Measurements from ENCODE around the gene TGFB1I1. TPM values are rescaled to one million over a fixed set of nuclear protein-coding genes. Genes with fewer than 3 reads are reported as not detected.

The TGFB1I1 gene
- total and polyA plus RNA-seq, 2 of the 13 experiments (the other 11 are each of a cell fraction or from before 2014, with no cell fraction given), result 0.80 to 2.9 TPM

GRCh38 chr16:31477220-31478216 is 5.6 kb downstream of the TGFB1I1 start (continued):
- TF ChIP-seq PRDM15 (CRISPR knock-in tag; IDR thresholded peaks at IDR 0.05) (no peak), TOPORS (CRISPR knock-in tag; IDR thresholded peaks at IDR 0.05) (peak; percentile 93), ELF4 (CRISPR knock-in tag; IDR thresholded peaks at IDR 0.05; ENCODE audit: borderline replicate concordance) (no peak), HMGXB3 (CRISPR knock-in tag; IDR thresholded peaks at IDR 0.05; ENCODE audit: borderline replicate concordance) (0 out of 2 replicates have a peak, but pooled peaks have one; percentile 18), FOXC1 (CRISPR knock-in tag; IDR thresholded peaks at IDR 0.05; ENCODE audit: borderline replicate concordance) (peak; percentile 5; the same call in 1 of the 2 replicates), ZMYM3 (CRISPR knock-in tag; IDR thresholded peaks at IDR 0.05) (peak; percentile 67), IRF2 (CRISPR knock-in tag; IDR thresholded peaks at IDR 0.05) (peak; percentile 73; the same call in 1 of the 2 replicates), ZNF567 (CRISPR knock-in tag; IDR thresholded peaks at IDR 0.05; ENCODE audit: borderline replicate concordance) (peak; percentile 39; the same call in 1 of the 2 replicates), ZSCAN22 (CRISPR knock-in tag; IDR thresholded peaks at IDR 0.05) (no peak), EHMT2 (IDR thresholded peaks at IDR 0.05; ENCODE audit: borderline replicate concordance, low read depth, low read length) (no peak), DBP (CRISPR knock-in tag; IDR thresholded peaks at IDR 0.05; ENCODE audit: not compliant biosample characterization) (no peak), ATF3 (CRISPR knock-in tag; IDR thresholded peaks at IDR 0.05) (0 out of 2 replicates have a peak, but pooled peaks have one; percentile 64), PBX3 (CRISPR knock-in tag; IDR thresholded peaks at IDR 0.05; ENCODE audit: borderline replicate concordance) (no peak; the same call in 1 of the 2 replicates), PLRG1 (conservative IDR thresholded peaks at IDR 0.05) (no peak), NFKBIZ (CRISPR knock-in tag; IDR thresholded peaks at IDR 0.05) (peak; percentile 20; the same call in 1 of the 2 replicates), STAG1 (CRISPR knock-in tag; IDR thresholded peaks at IDR 0.05) (peak; percentile 54), SP2 (CRISPR knock-in tag; IDR thresholded peaks at IDR 0.05) (peak; percentile 45)
